IMR-90 (cell line): Measurements from ENCODE around the gene LYPD8. TPM values are rescaled to one million over a fixed set of nuclear protein-coding genes. Genes with fewer than 3 reads are reported as not detected.

Experiments
- ATAC-seq: fragments of 200-7000 bp; cut with Tn5 transposase; 2 replicates; pipeline ENCODE4 v1.9.1; 2020; ENCODE audit warnings: low read depth, mild to moderate bottlenecking, moderate library complexity
- BruUV-seq: library from RNA; stranded (reverse); fragments of 400-500 nt; replicated peaks from 2 replicates; lab custom pipeline; 2021; lab: Mats Ljungman, UMichigan
- CTCF ChIA-PET: fragments of 300-600 bp; formaldehyde crosslinking; extraction: SDS; loops from one replicate; lab custom pipeline; 2021; ENCODE audit warnings: antibody characterized with exemption; lab: Yijun Ruan, JAX
- POLR2A ChIA-PET: fragments of 300-600 bp; sonication (Branson Sonifier 250); formaldehyde crosslinking; loops from one replicate; lab custom pipeline; 2022; ENCODE audit warnings: antibody characterized with exemption; ENCODE audit not compliant: unreplicated experiment; lab: Charles Lee
- DNase-seq: peaks from one replicate; pipeline ENCODE4 v3.0.0; 2013
- H2AFZ ChIP-seq: replicated peaks from 2 replicates; pipeline ENCODE3; 2013; ENCODE audit warnings: low read length, mild to moderate bottlenecking; ENCODE audit not compliant: poor library complexity
- H2AK5ac ChIP-seq: 2 replicates; pipeline ENCODE4 v1.6.1; 2013; ENCODE audit warnings: low read depth, low read length, inconsistent platforms
- H2AK9ac ChIP-seq: replicated peaks from 2 replicates; pipeline ENCODE3; 2013; ENCODE audit warnings: mild to moderate bottlenecking, low read depth, low read length, moderate library complexity; ENCODE audit not compliant: poor library complexity
- H2BK120ac ChIP-seq: 2 replicates; pipeline ENCODE4 v1.6.1; 2013; ENCODE audit warnings: low read depth, low read length, inconsistent platforms
- H2BK15ac ChIP-seq: 3 replicates; pipeline ENCODE4 v1.6.1; 2013; ENCODE audit warnings: low read depth, low read length, inconsistent platforms
- H2BK20ac ChIP-seq: 2 replicates; pipeline ENCODE4 v1.6.1; 2013; ENCODE audit warnings: low read depth, mild to moderate bottlenecking, inconsistent platforms, low read length, moderate library complexity
- H2BK5ac ChIP-seq: 2 replicates; pipeline ENCODE4 v1.6.1; 2013; ENCODE audit warnings: mild to moderate bottlenecking, low read depth, low read length, inconsistent platforms; ENCODE audit not compliant: poor library complexity, severe bottlenecking
- H3K14ac ChIP-seq: replicated peaks from 2 replicates; pipeline ENCODE4 v1.6.1; 2013; ENCODE audit warnings: low read depth, low read length, inconsistent platforms
- H3K18ac ChIP-seq: 2 replicates; pipeline ENCODE4 v1.6.1; 2013; ENCODE audit warnings: low read depth, low read length, control low read depth
- H3K23ac ChIP-seq: 2 replicates; pipeline ENCODE4 v1.6.1; 2013; ENCODE audit warnings: low read depth, low read length, inconsistent platforms
- H3K27ac ChIP-seq: 2 replicates; pipeline ENCODE4 v1.5.1; 2013; ENCODE audit warnings: mild to moderate bottlenecking, control low read depth, low read length; ENCODE audit not compliant: insufficient read depth
- H3K27me3 ChIP-seq: 2 replicates; pipeline ENCODE4 v1.6.1; 2013; ENCODE audit warnings: low read length; ENCODE audit not compliant: control insufficient read depth, insufficient read depth
- H3K36me3 ChIP-seq: 2 replicates; pipeline ENCODE4 v1.6.1; 2013; ENCODE audit warnings: low read length, mixed read lengths; ENCODE audit not compliant: control insufficient read depth, insufficient read depth
- H3K4ac ChIP-seq: 2 replicates; pipeline ENCODE4 v1.6.1; 2013; ENCODE audit warnings: low read depth, low read length, inconsistent platforms
- H3K4me1 ChIP-seq: 2 replicates; pipeline ENCODE4 v1.6.1; 2013; ENCODE audit warnings: low read length, mixed read lengths; ENCODE audit not compliant: control insufficient read depth, insufficient read depth
- H3K4me2 ChIP-seq: 2 replicates; pipeline ENCODE4 v1.6.1; 2013; ENCODE audit warnings: low read depth, mild to moderate bottlenecking, control low read depth, low read length, moderate library complexity
- H3K4me3 ChIP-seq: 2 replicates; pipeline ENCODE4 v1.5.1; 2013; ENCODE audit warnings: low read depth, mild to moderate bottlenecking, control low read depth, low read length, moderate library complexity; ENCODE audit not compliant: insufficient read depth
- H3K56ac ChIP-seq: 2 replicates; pipeline ENCODE4 v1.6.1; 2013; ENCODE audit warnings: low read length, inconsistent platforms; ENCODE audit not compliant: insufficient read depth; ENCODE audit errors: extremely low read depth
- H3K79me1 ChIP-seq, 2 experiments: 2 replicates each; pipeline ENCODE4 v1.6.1; 2013; ENCODE audit warnings: low read length in 2 of 2, inconsistent platforms in 1 of 2, low read depth in 1 of 2
- H3K9ac ChIP-seq: 2 replicates; pipeline ENCODE4 v1.6.1; 2013; ENCODE audit warnings: low read depth, low read length, control low read depth
- H3K9me1 ChIP-seq: 2 replicates; pipeline ENCODE4 v1.6.1; 2013; ENCODE audit warnings: low read length, inconsistent platforms; ENCODE audit not compliant: insufficient read depth
- H3K9me3 ChIP-seq: 2 replicates; pipeline ENCODE4 v1.6.1; 2013; ENCODE audit warnings: low read length; ENCODE audit not compliant: control insufficient read depth, insufficient read depth
- H4K20me1 ChIP-seq: 2 replicates; pipeline ENCODE4 v1.6.1; 2013; ENCODE audit warnings: low read length, inconsistent platforms; ENCODE audit not compliant: insufficient read depth
- H4K5ac ChIP-seq: 2 replicates; pipeline ENCODE4 v1.6.1; 2013; ENCODE audit warnings: mild to moderate bottlenecking, low read depth, low read length, control low read depth
- H4K8ac ChIP-seq, 2 experiments: 2 replicates each; pipeline ENCODE4 v1.6.1; 2013; ENCODE audit warnings: low read depth in 2 of 2, low read length in 2 of 2, control low read depth in 1 of 2, inconsistent platforms in 1 of 2
- H4K91ac ChIP-seq: 2 replicates; pipeline ENCODE4 v1.6.1; 2013; ENCODE audit warnings: low read depth, low read length, inconsistent platforms; ENCODE audit not compliant: insufficient read depth
- FOS ChIP-seq: fragments of 150-350 bp; IDR thresholded peaks from 2 replicates; pipeline ENCODE4 v1.6.1; 2016; ENCODE audit warnings: low read depth, low read length
- MXI1 ChIP-seq: IDR thresholded peaks from 2 replicates; pipeline ENCODE4 v1.6.1; 2012; ENCODE audit warnings: low read depth, mild to moderate bottlenecking, low read length, moderate library complexity, borderline replicate concordance
- SMC3 ChIP-seq: fragments of 150-350 bp; IDR thresholded peaks from 2 replicates; pipeline ENCODE4 v1.6.1; 2016; ENCODE audit warnings: low read depth, mild to moderate bottlenecking, antibody characterized with exemption, low read length, moderate library complexity
- WGBS, 2 experiments: methylation state at CpG; one replicate each; pipeline versions ENCODE4 v1.1.5 to v1.1.7; 2013; ENCODE audit warnings: missing lambda C conversion rate in 2 of 2; ENCODE audit not compliant: insufficient read length in 1 of 2; ENCODE audit errors: extremely low coverage in 2 of 2; 5-methylcytosine and 5-hydroxymethylcytosine counted together
- dilution Hi-C: fragments of 300-500 bp; cut with HindIII; formaldehyde crosslinking; loops from one replicate; pipeline ENCODE4 v1.14.3; 2018; ENCODE audit warnings: low sequenced_read_pairs; ENCODE audit not compliant: unreplicated experiment
- in situ Hi-C: fragments of 300-500 bp; cut with MboI; formaldehyde crosslinking; loops from 3 replicates; pipeline ENCODE4 v1.14.3; 2019; ENCODE audit warnings: low sequenced_read_pairs, inconsistent platforms, mixed read lengths
- intact Hi-C: fragments of 100-400 bp; cut with micrococcal nuclease; formaldehyde crosslinking; loops from 2 replicates; pipeline ENCODE4 v1.10.0; 2022
- polyA plus RNA-seq, 3 experiments: library from polyadenylated mRNA; depleted of rRNA; stranded (reverse); fragments of >200 nt; gene quantifications; 2 replicates each; pipeline ENCODE4 v1.2.3, GENCODE V29; 2012; ENCODE audit warnings: low replicate concordance in 1 of 3
- total RNA-seq: library from RNA; depleted of rRNA; stranded (reverse); fragments of >200 nt; gene quantifications from 2 replicates; pipeline ENCODE4 v1.2.3, GENCODE V29; 2012

The LYPD8 gene
- total and polyA plus RNA-seq, 2 of the 4 experiments (the other 2 are of a cell fraction): not detected

DNA sequence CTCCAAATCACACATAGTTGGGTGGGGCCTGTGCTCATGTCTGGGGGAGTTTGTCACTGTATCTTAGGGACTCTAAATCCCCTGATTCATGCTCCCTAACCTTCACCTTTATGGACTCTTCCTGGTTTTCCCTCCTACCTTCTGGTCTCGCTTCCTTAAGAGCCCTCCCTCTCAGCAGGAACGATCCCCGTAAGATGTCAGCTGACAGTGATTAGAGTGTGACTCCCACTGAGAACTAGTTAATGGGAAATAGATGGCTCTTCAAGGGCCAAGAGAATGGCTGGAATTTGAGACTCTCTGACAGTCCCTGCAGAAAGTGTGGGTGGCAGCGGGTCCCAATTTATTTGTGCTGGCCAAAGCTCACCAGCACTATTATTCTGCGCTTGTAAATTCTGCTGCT lies 22.0 kb downstream of the LYPD8 start:
- H2AFZ ChIP-seq: no peak overlapping the region
- H4K91ac ChIP-seq: no peak overlapping the region
- H3K18ac ChIP-seq: no peak overlapping the region
- H3K4me2 ChIP-seq: no peak overlapping the region
- no peak overlapping the region for H3K23ac ChIP-seq
- no peak overlapping the region for H2BK120ac ChIP-seq
- in situ Hi-C loops: no loop called here
- no peak overlapping the region for H2BK15ac ChIP-seq
- no peak overlapping the region for H2AK9ac ChIP-seq
- ChIA-PET CTCF (no interaction called here), POLR2A (no interaction called here)
- H3K4me1 ChIP-seq: no peaks in the 10 kb centered on the region
- BruUV-seq: no TSS peak
- no peaks in the 10 kb centered on the region for H3K9me1 ChIP-seq
- no peak overlapping the region for H3K4ac ChIP-seq
- no peak overlapping the region for H3K27ac ChIP-seq
- no peak overlapping the region for H4K5ac ChIP-seq
- no peak overlapping the region for H3K9ac ChIP-seq
- no peak for ATAC-seq
- H3K79me1 ChIP-seq: no peaks in the 10 kb centered on the region
- no peak for TF ChIP-seq FOS
- TF ChIP-seq MXI1: no peak
- no peak for TF ChIP-seq SMC3
- no peak overlapping the region for H2BK20ac ChIP-seq
- H2BK5ac ChIP-seq: no peak overlapping the region
- H3K14ac ChIP-seq: no peak overlapping the region
- intact Hi-C loops: no loop called here
- no peak overlapping the region for H4K8ac ChIP-seq
- no peak for DNase-seq
- H3K36me3 ChIP-seq: no peaks in the 10 kb centered on the region
- no peaks in the 10 kb centered on the region for H4K20me1 ChIP-seq
- H3K4me3 ChIP-seq: no peak overlapping the region
- WGBS, 2 experiments: no CpG with 5 or more reads among the region's 5 CpGs
- no peak overlapping the region for H3K56ac ChIP-seq
- H3K9me3 ChIP-seq: peaks cover 20% of the 10 kb centered on the region
- dilution Hi-C loops: no loop called here
- no peaks in the 10 kb centered on the region for H3K27me3 ChIP-seq
- H2AK5ac ChIP-seq: no peak overlapping the region
